Heart left ventricle (tissue), 16 donors: ENCODE data around the gene PRDM11. TPM values are rescaled to one million over a fixed set of nuclear protein-coding genes. Genes with fewer than 3 reads are reported as not detected.
A peak's percentile ranks its signal among the peaks of the same experiment; 100 is the strongest.

Source experiments
- ATAC-seq, 4 donors: fragments of 200-7000 bp; cut with Tn5 transposase; one replicate each; pipeline ENCODE4 v1.9.1; 2020 to 2022; ENCODE audit warnings: moderate library complexity in 4 of 4, mild to moderate bottlenecking in 3 of 4, moderate number of reproducible peaks in 1 of 4
- DNase-seq, 5 donors: peaks; one replicate each; pipeline ENCODE4 v3.0.0-alpha.2; 2020
- H3K27ac ChIP-seq, 12 donors: fragments of 200-600 bp; sonication (generic) in 4 of 12; one replicate each; pipeline versions ENCODE4 v1.5.0 to v1.8.0; 2016 to 2022; ENCODE audit warnings: mild to moderate bottlenecking in 2 of 12
- H3K27me3 ChIP-seq, 9 donors: fragments of 200-600 bp; sonication (generic) in 2 of 9; one replicate each; pipeline versions ENCODE4 v1.5.1 to v1.8.0; 2016 to 2022; ENCODE audit warnings: mild to moderate bottlenecking in 3 of 9
- H3K36me3 ChIP-seq, 9 donors: fragments of 200-600 bp; sonication (generic) in 2 of 9; one replicate each; pipeline versions ENCODE4 v1.5.0 to v1.8.0; 2018 to 2022; ENCODE audit warnings: mild to moderate bottlenecking in 2 of 9
- H3K4me1 ChIP-seq, 12 donors: fragments of 200-600 bp; sonication (generic) in 4 of 12; one replicate each; pipeline versions ENCODE4 v1.5.0 to v1.8.0; 2016 to 2022; ENCODE audit warnings: mild to moderate bottlenecking in 3 of 12
- H3K4me3 ChIP-seq, 12 donors: fragments of 200-600 bp; sonication (generic) in 4 of 12; one replicate each; pipeline versions ENCODE4 v1.5.0 to v1.8.0; 2017 to 2022; ENCODE audit warnings: mild to moderate bottlenecking in 9 of 12, moderate library complexity in 4 of 12
- H3K9me3 ChIP-seq, 12 donors: fragments of 200-600 bp; sonication (generic) in 4 of 12; one replicate each; pipeline versions ENCODE4 v1.5.0 to v1.8.0; 2016 to 2022; ENCODE audit warnings: mild to moderate bottlenecking in 1 of 12
- POLR2A ChIP-seq, 2 donors: fragments of 450-650 bp; IDR thresholded peaks; one replicate each; pipeline ENCODE4 v1.6.1; 2017; ENCODE audit warnings: antibody characterized with exemption in 2 of 2, mild to moderate bottlenecking in 2 of 2, moderate library complexity in 2 of 2
- WGBS, 4 donors: extraction: QIAGEN DNeasy Blood & Tissue Kit in 2 of 4; methylation state at CpG; one replicate each; pipeline versions ENCODE4 v1.1.5 to v1.1.7; 2013 to 2018; 5-methylcytosine and 5-hydroxymethylcytosine counted together
- intact Hi-C, 10 donors: fragments of 100-400 bp; cut with DNase I; formaldehyde crosslinking; loops; one replicate each; pipeline versions ENCODE4 v1.11.1 to v1.14.2; 2022
- polyA plus RNA-seq, 2 donors: library from polyadenylated mRNA; stranded (reverse); fragments of 200-250 nt; gene quantifications; one replicate each; pipeline ENCODE4 v1.2.3, GENCODE V29; 2013
- total RNA-seq, 9 donors: library from RNA; depleted of rRNA in 2 of 9; stranded (reverse); fragments of >200 nt in 2 of 9; fragmentation: NEBNext Ultra II Directional in 3 of 9; extraction: Animal tissue kit (Norgen Biotek cat#: 25700) in 3 of 9; gene quantifications; one replicate each; pipeline versions ENCODE4 v1.1.0 to v1.2.4, GENCODE V29; 2016 to 2023
- TF ChIP-seq, protein P1 (sequence below), 12 donors: fragments of 200-600 bp; sonication (generic) in 4 of 12; IDR thresholded peaks; one replicate each; pipeline versions ENCODE4 v1.5.0 to v1.8.0; 2018 to 2022; ENCODE audit warnings: antibody characterized with exemption in 12 of 12, mild to moderate bottlenecking in 5 of 12
- donor health status: ischemic (EF 13 %, LVEDD 7.1; RV severe dilation, severe dysfunction).
- donor health status: healthy with polysubstance abuse.
- donor health status: DM: no; HTN: yes; CAD: no.
- donor health status: DM: no; HTN: no; CAD: no.
- donor health status: ischemic (EF 25% LVEDD 6.9; RV normal size, moderate dysfunction).
- donor health status: ischemic (EF 25% LVEDD 5.7; RV mildly dilated, moderate dysfunction).
- donor health status: healthy.
- donor health status: DM: yes; HTN: yes; CAD: no.
- donor health status: ischemic (EF 35%, LVEDD 5.7; RV mildly dilated, moderate dysfunction).
- donor health status: nonischemic (EF 11% LVEDD 7.7; RV severe dilation, severe dysfunction).
- donor health status: DM: yes; HTN: yes; CAD: no.
- donor health status: PGD.
- donor health status: ischemic (EF 29% LVEDD 5.4; RV normal size, mild dysfunction).
- donor health status: nonischemic (EF 23%, LVEDD 6.1; RV moderate dilation, normal function).

PRDM11 gene
- total and polyA plus RNA-seq, 11 donors: 4.5 to 29.6 (median 18.2) TPM

DNA sequence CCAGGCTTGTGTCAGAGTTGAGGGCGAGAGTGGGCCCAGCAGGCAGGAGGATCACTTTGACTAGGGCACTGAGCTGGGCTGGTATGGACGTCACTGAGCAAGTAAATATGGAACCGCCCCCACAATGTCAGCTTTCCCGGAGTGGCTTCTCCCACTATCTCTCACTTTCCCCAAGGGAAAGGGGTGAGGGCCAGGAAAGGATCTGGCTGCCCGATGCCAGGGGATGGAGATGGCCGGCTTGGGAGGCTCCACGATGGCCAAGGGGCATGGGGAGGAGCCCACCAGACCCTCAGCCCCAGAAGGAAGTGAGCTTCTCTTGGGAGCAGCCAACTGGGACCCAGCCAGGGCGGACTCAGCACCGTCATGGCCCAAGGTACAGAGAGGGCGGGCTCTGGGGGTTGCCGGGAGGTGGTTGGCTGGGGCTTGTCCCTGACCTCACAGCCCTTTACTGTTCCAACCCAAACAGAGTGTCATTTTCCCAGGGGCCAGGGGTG, 8.7 kb downstream of the PRDM11 start:
- peak overlapping the region in 6 of 12 donors; percentile 7 to 46 (median 24) for H3K27ac ChIP-seq
- intact Hi-C loops: no loop called here
- TF ChIP-seq POLR2A (IDR thresholded peaks at IDR 0.05): no peak
- H3K27me3 ChIP-seq: no peaks in the 10 kb centered on the region
- no peaks in the 10 kb centered on the region for H3K9me3 ChIP-seq
- peak in 3 of 5 donors; percentile 29 to 54 (median 51) for DNase-seq
- H3K36me3 ChIP-seq: no peaks in the 10 kb centered on the region
- H3K4me3 ChIP-seq: no peak overlapping the region
- ATAC-seq: peak in 3 of 4 donors; percentile 27 to 30 (median 28)
- 56 to 63% (median 59%) methylated on average over 10 to 11 of the region's 11 CpGs for WGBS, 4 donors
- H3K4me1 ChIP-seq: peaks cover 0 to 68% (median 36%) of the 10 kb centered on the region in 12 donors

DNA sequence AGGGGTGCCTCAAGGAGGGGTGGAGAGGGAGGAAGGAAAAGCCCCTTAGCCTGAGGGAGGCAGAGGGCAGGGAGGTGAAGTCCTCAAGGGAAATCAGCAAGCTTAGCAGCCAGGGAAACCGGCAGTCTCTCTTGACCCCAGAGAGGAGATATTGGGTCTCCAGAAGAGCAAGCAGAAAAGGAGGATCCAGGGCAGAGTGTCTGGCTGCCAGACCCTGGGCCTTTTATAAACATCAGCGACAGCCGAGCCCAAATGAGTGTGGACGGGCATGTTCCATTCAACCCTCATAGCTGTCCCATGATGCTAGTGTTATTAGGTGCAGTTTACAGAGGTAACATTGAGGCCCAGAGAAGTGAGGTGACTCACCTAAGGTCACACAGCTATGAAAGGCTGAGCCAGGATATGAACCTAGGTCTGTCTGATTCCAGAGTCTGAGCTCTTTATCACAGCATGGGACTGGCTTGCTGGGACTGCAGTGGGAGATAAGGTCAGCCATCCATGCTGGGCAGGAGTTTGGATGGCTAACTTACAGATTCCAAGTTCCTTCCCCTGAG, 9.3 kb downstream of the PRDM11 start:
- no peak for TF ChIP-seq POLR2A (IDR thresholded peaks at IDR 0.05)
- peak overlapping the region in 3 of 12 donors; percentile 18 to 27 (median 24) for H3K27ac ChIP-seq

DNA sequence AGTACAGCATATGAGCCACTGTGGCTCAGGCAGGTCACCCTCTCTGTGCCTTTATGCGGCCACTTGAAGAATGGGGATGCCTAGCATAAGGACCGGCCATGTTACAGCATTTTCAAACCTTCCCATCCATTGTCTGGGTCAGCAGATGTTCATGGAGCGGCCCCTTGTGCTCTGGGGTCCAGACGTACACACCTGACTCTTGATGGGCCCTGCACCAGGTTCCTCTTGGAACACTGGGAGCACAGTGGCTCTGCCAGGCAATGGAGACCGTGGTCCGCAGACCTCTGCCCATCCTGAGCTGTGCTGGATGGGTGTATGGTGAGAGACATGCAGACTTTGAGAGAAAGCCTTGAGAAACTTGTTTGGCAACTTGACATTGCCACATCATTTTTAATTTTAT, 9.8 kb downstream of the PRDM11 start:
- Histone ChIP-seq H3K27ac (peak overlapping the region in 1 of 12 donors; percentile 24), H3K9me3 (no peaks in the 10 kb centered on the region), H3K4me3 (no peak overlapping the region), H3K4me1 (peaks cover 0 to 77% (median 41%) of the 10 kb centered on the region in 12 donors), H3K36me3 (no peaks in the 10 kb centered on the region), H3K27me3 (no peaks in the 10 kb centered on the region)
- no peak for ATAC-seq
- no peak for DNase-seq
- no peak for TF ChIP-seq POLR2A (IDR thresholded peaks at IDR 0.05)
- TF ChIP-seq, protein P1, sequence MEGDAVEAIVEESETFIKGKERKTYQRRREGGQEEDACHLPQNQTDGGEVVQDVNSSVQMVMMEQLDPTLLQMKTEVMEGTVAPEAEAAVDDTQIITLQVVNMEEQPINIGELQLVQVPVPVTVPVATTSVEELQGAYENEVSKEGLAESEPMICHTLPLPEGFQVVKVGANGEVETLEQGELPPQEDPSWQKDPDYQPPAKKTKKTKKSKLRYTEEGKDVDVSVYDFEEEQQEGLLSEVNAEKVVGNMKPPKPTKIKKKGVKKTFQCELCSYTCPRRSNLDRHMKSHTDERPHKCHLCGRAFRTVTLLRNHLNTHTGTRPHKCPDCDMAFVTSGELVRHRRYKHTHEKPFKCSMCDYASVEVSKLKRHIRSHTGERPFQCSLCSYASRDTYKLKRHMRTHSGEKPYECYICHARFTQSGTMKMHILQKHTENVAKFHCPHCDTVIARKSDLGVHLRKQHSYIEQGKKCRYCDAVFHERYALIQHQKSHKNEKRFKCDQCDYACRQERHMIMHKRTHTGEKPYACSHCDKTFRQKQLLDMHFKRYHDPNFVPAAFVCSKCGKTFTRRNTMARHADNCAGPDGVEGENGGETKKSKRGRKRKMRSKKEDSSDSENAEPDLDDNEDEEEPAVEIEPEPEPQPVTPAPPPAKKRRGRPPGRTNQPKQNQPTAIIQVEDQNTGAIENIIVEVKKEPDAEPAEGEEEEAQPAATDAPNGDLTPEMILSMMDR (IDR thresholded peaks at IDR 0.05): no peak
- intact Hi-C loops: no loop called here
- 87 to 100% (median 95%) methylated on average over 6 of the region's 6 CpGs for WGBS, 4 donors

More for the DNA sequence above, 9.3 kb downstream of the PRDM11 start:
- 73 to 85% (median 80%) methylated on average over 4 of the region's 4 CpGs for WGBS, 4 donors
- Histone ChIP-seq H3K27me3 (no peaks in the 10 kb centered on the region), H3K4me1 (peaks cover 0 to 72% (median 37%) of the 10 kb centered on the region in 12 donors), H3K9me3 (no peaks in the 10 kb centered on the region), H3K4me3 (no peak overlapping the region), H3K36me3 (no peaks in the 10 kb centered on the region)
- DNase-seq (peak in 1 of 5 donors; percentile 1), ATAC-seq (no peak)
- intact Hi-C loops: no loop called here

DNA sequence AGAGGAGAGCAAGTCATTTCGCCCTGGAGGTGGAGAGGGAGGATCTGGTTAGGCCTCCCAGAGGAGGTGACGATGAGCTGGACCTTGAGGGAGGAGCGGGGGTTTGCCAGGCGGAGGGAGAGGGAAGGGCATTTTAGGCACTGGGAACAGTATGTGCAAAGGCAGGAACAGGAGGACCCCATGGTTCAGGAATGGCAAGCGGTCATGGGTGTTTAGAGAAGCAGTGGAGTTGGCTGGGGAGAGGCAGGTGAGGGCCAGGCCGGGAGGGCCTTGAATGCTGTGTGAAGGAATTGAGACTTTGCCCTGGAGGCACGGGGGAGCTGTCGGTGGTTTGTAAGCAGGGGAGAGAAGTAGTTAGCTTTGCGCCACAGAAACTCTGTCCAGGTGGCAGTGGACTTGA, 10.3 kb downstream of the PRDM11 start:
- TF ChIP-seq, protein P1 (IDR thresholded peaks at IDR 0.05): no peak
- TF ChIP-seq POLR2A (IDR thresholded peaks at IDR 0.05): no peak
- no peak overlapping the region for H3K4me3 ChIP-seq
- ATAC-seq (no peak), DNase-seq (peak in 1 of 5 donors; percentile 15)
- peak overlapping the region in 4 of 12 donors; percentile 24 to 86 (median 76) for H3K27ac ChIP-seq
- no peaks in the 10 kb centered on the region for H3K36me3 ChIP-seq
- H3K27me3 ChIP-seq: no peaks in the 10 kb centered on the region
- H3K4me1 ChIP-seq: peaks cover 0 to 82% (median 46%) of the 10 kb centered on the region in 12 donors
- WGBS, 4 donors: 92 to 97% (median 97%) methylated on average over 9 of the region's 9 CpGs
- intact Hi-C loops: no loop called here
- H3K9me3 ChIP-seq: no peaks in the 10 kb centered on the region

DNA sequence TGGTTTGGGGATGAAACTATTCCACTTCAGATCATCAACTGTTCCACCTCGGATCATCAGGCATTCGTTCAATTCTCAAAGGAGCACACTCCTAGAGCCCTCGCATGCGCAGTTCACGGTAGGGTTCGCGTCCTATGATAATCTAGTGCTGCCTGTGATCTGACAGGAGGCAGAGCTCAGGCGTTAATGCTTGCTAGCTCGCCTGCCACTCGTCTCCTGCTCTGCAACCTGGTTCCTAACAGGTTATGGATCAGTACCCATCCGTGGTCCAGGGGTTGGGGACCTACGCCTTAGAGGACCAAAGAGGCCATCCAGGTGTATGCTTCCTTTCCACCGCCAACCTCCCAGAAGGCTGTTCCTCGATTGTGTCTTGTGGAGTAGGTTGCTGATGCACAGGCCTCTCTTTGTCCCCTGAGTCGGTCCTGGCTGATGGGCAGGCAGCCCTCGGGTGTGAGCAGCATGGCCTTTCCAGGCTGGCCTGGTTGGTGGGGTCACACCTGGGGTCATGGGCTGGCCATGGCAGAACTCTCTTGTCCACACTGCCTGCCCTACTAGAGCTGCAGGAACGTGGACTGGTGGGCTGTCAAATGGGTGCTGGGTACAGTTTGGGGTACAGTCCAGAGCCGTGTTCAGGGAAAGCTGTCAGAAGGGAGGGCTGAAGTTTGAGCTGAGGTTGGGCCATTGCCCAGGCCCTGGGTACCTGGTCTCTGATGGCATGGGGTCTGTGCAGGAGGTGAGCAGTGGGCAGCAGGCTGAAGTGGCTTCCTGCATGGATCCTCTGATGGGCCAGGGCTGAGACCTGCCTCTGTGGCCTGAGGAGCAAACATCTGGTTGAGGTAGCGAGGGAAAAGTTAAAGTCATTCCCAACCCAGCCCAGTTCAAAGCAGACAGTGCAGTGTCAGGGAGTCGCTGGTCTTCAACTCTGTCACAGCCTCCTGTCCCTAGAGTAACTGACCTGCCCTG, 11.1 kb downstream of the PRDM11 start:
- intact Hi-C loops: no loop called here
- H3K4me1 ChIP-seq: peaks cover 0 to 90% (median 50%) of the 10 kb centered on the region in 12 donors
- WGBS, 4 donors: 65 to 73% (median 72%) methylated on average over 19 to 20 of the region's 20 CpGs
- H3K36me3 ChIP-seq: no peaks in the 10 kb centered on the region
- TF ChIP-seq, protein P1 (IDR thresholded peaks at IDR 0.05): no peak
- TF ChIP-seq POLR2A (IDR thresholded peaks at IDR 0.05): no peak
- peak overlapping the region in 11 of 12 donors; percentile 22 to 86 (median 74) for H3K27ac ChIP-seq
- peak in 1 of 5 donors; percentile 25 for DNase-seq
- no peak overlapping the region for H3K4me3 ChIP-seq
- no peaks in the 10 kb centered on the region for H3K9me3 ChIP-seq
- no peak for ATAC-seq
- no peaks in the 10 kb centered on the region for H3K27me3 ChIP-seq
